Breast epithelium (tissue), 4 donors: Measurements from ENCODE around the gene PLPPR4. TPM values are rescaled to one million over a fixed set of nuclear protein-coding genes. Genes with fewer than 3 reads are reported as not detected.

Source experiments
- DNase-seq, 2 donors: peaks; one replicate each; pipeline ENCODE4 v3.0.0-alpha.2; 2019; ENCODE audit warnings: low spot score in 2 of 2
- H3K27ac ChIP-seq, 2 donors: fragments of 200-600 bp; sonication (generic) in 1 of 2; one replicate each; pipeline ENCODE4 v1.5.1; 2016 to 2019; ENCODE audit warnings: mild to moderate bottlenecking in 1 of 2
- H3K27me3 ChIP-seq, 2 donors: fragments of 200-600 bp; sonication (generic) in 1 of 2; one replicate each; pipeline versions ENCODE4 v1.5.1 to v1.6.0; 2017 to 2019; ENCODE audit warnings: control low read depth in 1 of 2, mild to moderate bottlenecking in 1 of 2
- H3K36me3 ChIP-seq: fragments of 200-600 bp; one replicate; pipeline ENCODE4 v1.5.1; 2019
- H3K4me1 ChIP-seq, 2 donors: fragments of 200-600 bp; sonication (generic); one replicate each; pipeline ENCODE4 v1.5.1; 2016 to 2019; ENCODE audit warnings: control low read depth in 1 of 2
- H3K4me3 ChIP-seq, 3 donors: fragments of 200-600 bp; sonication (generic); 1 replicate in 2 of 3; 2 replicates in 1 of 3; pipeline ENCODE4 v1.5.1; 2016 to 2019; ENCODE audit warnings: mild to moderate bottlenecking in 3 of 3, moderate library complexity in 2 of 3
- H3K9me3 ChIP-seq, 2 donors: fragments of 200-600 bp; sonication (generic) in 1 of 2; one replicate each; pipeline ENCODE4 v1.5.1; 2016 to 2019; ENCODE audit warnings: control low read depth in 1 of 2
- CTCF ChIP-seq, 3 donors: fragments of 450-650 bp; IDR thresholded peaks; one replicate each; pipeline ENCODE4 v1.5.1; 2016 to 2017; ENCODE audit warnings: antibody characterized with exemption in 3 of 3, mild to moderate bottlenecking in 3 of 3, moderate library complexity in 3 of 3
- POLR2A ChIP-seq: fragments of 450-650 bp; IDR thresholded peaks from one replicate; pipeline ENCODE4 v1.6.1; 2016; ENCODE audit warnings: antibody characterized with exemption, mild to moderate bottlenecking, moderate library complexity
- POLR2AphosphoS5 ChIP-seq, 3 donors: sonication (generic); formaldehyde crosslinking; IDR thresholded peaks; one replicate each; pipeline ENCODE4 v1.6.1; 2017; ENCODE audit warnings: antibody characterized with exemption in 3 of 3
- intact Hi-C: fragments of 100-400 bp; cut with DNase I; formaldehyde crosslinking; loops from one replicate; pipeline ENCODE4 v1.15.1; 2023; ENCODE audit warnings: low total_unique reads
- total RNA-seq, 3 donors: library from RNA; depleted of rRNA; stranded (reverse); fragments of >200 nt; gene quantifications; one replicate each; pipeline ENCODE4 v1.1.0, GENCODE V29; 2016

The PLPPR4 gene
- total RNA-seq, 3 donors from 2014 or later = 0.80 to 2.3 (median 1.3) TPM

DNA sequence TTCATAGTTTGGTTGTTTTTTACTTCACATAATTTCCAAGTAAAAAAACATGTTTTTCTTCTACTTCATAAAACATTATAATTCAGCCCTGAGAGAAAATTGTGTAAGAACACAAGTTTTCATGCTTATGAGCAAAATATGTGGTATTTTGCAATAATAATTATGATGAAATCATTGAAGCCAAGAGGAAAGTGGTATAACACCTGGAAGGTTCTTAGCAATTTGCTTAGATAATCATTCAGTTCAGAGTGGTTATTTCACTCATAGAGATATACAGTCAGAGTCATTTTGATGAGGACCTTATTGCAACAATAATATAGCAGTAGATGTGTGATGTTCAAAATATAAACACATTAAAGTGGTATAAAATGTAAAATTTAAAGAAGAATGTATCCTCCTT lies 94.5 kb downstream of the PLPPR4 start:
- no peak for TF ChIP-seq POLR2A
- no peak for TF ChIP-seq CTCF (IDR thresholded peaks at IDR 0.05)
- no peak for TF ChIP-seq POLR2AphosphoS5 (IDR thresholded peaks at IDR 0.05)
- Histone ChIP-seq H3K4me1 (no peaks in the 10 kb centered on the region), H3K27me3 (no peaks in the 10 kb centered on the region), H3K36me3 (no peaks in the 10 kb centered on the region), H3K27ac (no peak overlapping the region), H3K9me3 (no peaks in the 10 kb centered on the region), H3K4me3 (no peak overlapping the region)
- DNase-seq = no peak
- intact Hi-C loops = no loop called here
